GM18511 (cell line): ENCODE results near the gene ERLEC1.
"Not testable (repeated sequence)": the region's sequence is repeated elsewhere in the genome, so short reads cannot be mapped to it uniquely, and the experiment has no call there.

Experiments used
- ATAC-seq: cut with Tn5 transposase; IDR thresholded peaks from one replicate; pipeline ENCODE4 v1.9.1; 2021; ENCODE audit warnings: mild to moderate bottlenecking, moderate library complexity; ENCODE audit not compliant: unreplicated experiment

ERLEC1 gene

GRCh38 chr2:53780056-53780455, 6.8 kb upstream of the ERLEC1 start:
- no peak for ATAC-seq

DNA sequence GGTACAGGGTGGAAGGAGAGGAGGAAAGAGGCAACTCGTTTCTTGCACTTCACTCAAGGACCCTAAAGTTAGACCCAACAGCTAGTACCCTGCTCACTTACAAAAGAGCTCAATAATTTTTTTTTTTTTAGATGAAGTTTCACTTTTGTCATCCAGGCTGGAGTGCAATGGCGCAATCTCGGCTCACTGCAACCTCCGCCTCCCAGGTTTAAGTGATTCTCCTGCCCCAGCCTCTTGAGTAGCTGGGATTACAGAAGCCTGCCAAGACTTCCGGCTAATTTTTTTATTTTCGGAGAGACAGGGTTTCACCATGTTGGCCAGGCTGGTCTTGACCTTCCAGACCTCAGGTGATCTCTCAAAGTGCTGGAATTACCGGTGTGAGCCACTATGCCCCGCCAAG, 4.2 kb upstream of the ERLEC1 start:
- no peak for ATAC-seq

DNA sequence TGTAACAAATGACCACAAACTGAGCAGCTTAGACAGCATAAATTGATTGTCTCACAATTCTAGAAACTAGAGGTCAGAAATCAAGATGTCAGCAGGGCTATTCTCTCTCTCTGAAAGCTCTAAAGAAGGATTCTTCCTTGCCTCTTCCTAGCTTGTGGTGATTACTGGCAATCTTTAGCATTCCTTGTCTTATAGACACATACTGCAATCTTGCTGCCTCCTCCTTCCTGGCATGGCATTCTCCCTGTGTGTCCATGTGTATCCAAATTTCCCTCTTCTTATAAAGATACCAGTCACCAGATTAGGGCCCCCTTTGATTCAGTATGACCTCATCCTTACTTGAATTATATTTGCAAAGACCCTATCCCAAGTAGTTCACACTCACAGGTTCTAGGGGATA, 2.4 kb upstream of the ERLEC1 start:
- no peak for ATAC-seq

GRCh38 chr2:53785366-53785765, 1.5 kb upstream of the ERLEC1 start:
- ATAC-seq, result no peak

DNA sequence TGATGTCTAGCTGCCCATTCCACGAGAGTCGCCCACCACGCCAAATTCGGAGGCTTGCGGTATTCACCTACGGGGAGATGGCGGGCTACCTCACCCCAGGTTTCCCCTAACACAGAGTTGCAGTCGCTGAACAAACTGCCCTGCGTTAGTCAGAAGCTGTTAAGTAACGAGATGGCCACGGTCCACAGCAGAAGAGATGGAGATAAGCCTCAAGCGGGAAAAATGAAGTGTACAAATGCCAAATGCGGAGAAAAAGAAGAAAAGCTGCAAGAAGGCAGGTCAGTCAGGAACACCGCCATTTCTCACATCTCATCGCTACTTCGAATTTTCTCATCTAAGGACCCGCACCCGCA, 516 bp upstream of the ERLEC1 start:
- peak; percentile 26 for ATAC-seq

DNA sequence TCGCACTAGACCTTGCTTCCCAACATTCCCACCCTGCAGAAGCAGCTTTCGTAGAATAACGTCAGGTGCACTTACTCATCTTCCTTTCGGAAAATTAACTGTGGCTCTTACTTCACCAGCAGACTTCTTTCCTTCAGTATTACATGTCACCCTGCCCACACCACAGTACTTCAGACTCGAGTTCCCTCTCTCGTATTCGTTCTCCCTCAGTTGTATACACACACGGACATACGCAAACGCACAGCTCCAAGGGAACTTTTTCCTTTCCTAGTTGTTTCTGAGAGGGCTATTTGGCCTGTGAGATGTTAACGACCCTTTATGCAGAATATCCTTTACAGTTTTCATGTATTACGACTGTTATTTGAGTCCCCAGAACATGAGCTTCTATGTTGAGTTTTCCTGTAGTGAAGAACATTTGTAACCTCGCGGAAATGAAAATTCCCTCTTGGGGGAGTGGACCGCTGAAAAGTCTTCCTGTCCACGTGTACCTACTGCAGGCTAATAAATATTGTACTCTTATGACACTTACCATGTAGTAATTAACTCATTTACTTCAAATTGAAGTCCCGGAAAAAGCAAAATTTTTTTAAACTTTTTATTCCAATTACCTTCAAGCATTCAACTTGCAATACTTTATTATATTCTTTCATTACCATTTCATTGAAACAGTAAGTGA, 908 bp downstream of the ERLEC1 start:
- no peak for ATAC-seq

GRCh38 chr2:53793261-53793660, 6.4 kb downstream of the ERLEC1 start:
- no peak for ATAC-seq

GRCh38 chr2:53793821-53794220, 7.0 kb downstream of the ERLEC1 start:
- ATAC-seq, result no peak

GRCh38 chr2:53801547-53801946, 14.7 kb downstream of the ERLEC1 start:
- ATAC-seq, result no peak

GRCh38 chr2:53802617-53803151, 15.8 kb downstream of the ERLEC1 start:
- no peak for ATAC-seq

DNA sequence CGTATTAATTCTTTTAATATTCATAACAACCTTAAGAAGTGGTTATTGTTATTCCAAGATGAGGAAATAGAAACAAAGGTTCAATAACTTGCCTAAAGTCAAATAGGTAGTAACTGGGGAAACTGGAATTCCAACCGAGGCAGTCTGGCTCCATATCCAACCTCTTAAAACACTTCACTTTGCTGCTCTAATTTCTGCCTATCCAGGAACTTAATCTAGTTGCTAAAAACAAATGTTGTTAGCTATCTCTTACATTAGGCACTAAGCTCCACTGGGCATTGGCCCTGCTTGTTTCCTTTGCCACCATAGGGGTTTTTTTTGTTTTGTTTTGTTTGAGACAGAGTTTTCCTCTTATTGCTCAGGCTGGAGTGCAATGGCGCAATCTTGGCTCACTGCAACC, 24.8 kb downstream of the ERLEC1 start:
- no peak for ATAC-seq

DNA sequence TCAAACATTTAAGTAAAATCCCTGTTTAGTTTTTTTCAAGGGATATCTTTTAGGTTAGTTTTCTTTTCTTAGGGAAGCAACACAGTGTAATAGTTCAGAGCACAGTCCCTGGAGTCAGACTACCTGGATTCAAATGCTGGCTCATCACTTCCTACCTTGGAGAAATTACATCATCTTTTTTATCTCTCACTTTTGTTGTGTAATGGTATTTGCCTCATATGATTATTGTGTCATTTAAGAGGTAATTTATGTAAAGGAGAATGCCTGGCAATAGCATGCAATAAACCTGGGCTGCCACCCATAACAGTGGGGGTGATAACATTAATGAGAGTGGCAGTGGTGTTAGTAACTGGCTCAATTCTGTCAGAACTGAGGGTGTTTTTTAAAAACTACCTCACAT, 26.3 kb downstream of the ERLEC1 start:
- no peak for ATAC-seq

- no peak for ATAC-seq
Observed at GRCh38 chr2:53818854-53819435, 32.1 kb downstream of the ERLEC1 start.

DNA sequence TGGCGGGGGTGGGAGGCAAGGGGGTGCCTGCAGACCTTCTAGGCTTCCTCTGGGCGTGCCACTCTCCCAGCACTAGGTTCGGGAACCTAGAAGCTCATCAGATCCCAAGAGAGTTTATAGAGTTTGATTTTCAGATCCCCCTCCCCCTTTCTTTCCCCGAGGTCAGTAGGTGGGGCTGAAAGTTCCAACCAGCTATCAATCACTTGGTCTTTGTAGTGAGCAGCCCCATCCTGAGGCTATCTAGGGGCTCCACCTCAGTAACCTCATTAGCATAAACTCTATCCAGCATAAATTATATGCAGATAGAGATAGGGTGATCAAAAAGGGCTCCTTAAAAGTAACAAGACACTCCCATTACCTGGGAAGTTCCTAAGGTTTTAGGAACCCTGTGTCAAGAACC, 32.8 kb downstream of the ERLEC1 start:
- ATAC-seq, result no peak

- ATAC-seq, result no peak
Observed at GRCh38 chr2:53820048-53820447, 33.2 kb downstream of the ERLEC1 start.

GRCh38 chr2:53820711-53821110, 33.9 kb downstream of the ERLEC1 start:
- ATAC-seq, result no peak

- no peak for ATAC-seq
Observed at GRCh38 chr2:53821810-53822209, 35.0 kb downstream of the ERLEC1 start.

GRCh38 chr2:53823639-53824038, 36.8 kb downstream of the ERLEC1 start:
- not testable (repeated sequence) for ATAC-seq

DNA sequence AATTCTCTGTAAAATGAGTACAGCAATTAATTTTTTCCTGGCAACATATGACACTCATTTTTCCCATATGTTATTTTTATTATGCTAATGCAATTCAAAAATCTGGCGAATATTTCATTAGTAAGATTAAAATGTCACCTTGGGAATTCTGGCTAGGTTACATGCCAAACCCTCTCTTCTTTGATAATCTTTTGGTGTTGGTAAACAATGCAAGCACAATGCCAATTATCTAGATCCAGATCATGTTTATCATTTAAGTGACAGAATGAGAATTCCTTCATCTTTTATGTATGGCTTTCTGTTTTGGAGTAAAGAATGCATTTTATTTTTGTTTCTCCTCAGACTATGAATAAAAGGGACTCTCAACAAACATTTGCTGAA, 39.2 kb downstream of the ERLEC1 start:
- no peak for ATAC-seq

- ATAC-seq, result no peak
Observed at GRCh38 chr2:53826587-53827397, 39.9 kb downstream of the ERLEC1 start.

GRCh38 chr2:53827398-53828175, 40.7 kb downstream of the ERLEC1 start:
- no peak for ATAC-seq
